ENCODE measurements around the gene ADD1. TPM values are rescaled to one million over a fixed set of nuclear protein-coding genes. Genes with fewer than 3 reads are reported as not detected.
A peak's percentile ranks its signal among the peaks of the same experiment; 100 is the strongest.

Gene ADD1
- total RNA-seq, 1 donor from 2014 or later = 274 TPM

GRCh38 chr4:2932321-2932950 lies 88.8 kb downstream of the ADD1 start:
- Mint-ChIP-seq H3K4me1 (ENCODE audit: unreplicated experiment) (peaks cover 26% of the 10 kb centered on the region), H3K9me3 (ENCODE audit: unreplicated experiment) (no peaks in the 10 kb centered on the region), H3K27ac (ENCODE audit: unreplicated experiment) (peak overlapping the region; percentile 78), H3K27me3 (ENCODE audit: unreplicated experiment) (no peaks in the 10 kb centered on the region), H3K36me3 (ENCODE audit: unreplicated experiment) (peaks cover 17% of the 10 kb centered on the region), H3K4me3 (ENCODE audit: unreplicated experiment) (peak overlapping the region; percentile 78)
- TF ChIP-seq, protein P1, sequence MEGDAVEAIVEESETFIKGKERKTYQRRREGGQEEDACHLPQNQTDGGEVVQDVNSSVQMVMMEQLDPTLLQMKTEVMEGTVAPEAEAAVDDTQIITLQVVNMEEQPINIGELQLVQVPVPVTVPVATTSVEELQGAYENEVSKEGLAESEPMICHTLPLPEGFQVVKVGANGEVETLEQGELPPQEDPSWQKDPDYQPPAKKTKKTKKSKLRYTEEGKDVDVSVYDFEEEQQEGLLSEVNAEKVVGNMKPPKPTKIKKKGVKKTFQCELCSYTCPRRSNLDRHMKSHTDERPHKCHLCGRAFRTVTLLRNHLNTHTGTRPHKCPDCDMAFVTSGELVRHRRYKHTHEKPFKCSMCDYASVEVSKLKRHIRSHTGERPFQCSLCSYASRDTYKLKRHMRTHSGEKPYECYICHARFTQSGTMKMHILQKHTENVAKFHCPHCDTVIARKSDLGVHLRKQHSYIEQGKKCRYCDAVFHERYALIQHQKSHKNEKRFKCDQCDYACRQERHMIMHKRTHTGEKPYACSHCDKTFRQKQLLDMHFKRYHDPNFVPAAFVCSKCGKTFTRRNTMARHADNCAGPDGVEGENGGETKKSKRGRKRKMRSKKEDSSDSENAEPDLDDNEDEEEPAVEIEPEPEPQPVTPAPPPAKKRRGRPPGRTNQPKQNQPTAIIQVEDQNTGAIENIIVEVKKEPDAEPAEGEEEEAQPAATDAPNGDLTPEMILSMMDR (IDR thresholded peaks at IDR 0.05) = no peak
- no peak for DNase-seq (ENCODE audit: extremely low spot score, unreplicated experiment)

DNA sequence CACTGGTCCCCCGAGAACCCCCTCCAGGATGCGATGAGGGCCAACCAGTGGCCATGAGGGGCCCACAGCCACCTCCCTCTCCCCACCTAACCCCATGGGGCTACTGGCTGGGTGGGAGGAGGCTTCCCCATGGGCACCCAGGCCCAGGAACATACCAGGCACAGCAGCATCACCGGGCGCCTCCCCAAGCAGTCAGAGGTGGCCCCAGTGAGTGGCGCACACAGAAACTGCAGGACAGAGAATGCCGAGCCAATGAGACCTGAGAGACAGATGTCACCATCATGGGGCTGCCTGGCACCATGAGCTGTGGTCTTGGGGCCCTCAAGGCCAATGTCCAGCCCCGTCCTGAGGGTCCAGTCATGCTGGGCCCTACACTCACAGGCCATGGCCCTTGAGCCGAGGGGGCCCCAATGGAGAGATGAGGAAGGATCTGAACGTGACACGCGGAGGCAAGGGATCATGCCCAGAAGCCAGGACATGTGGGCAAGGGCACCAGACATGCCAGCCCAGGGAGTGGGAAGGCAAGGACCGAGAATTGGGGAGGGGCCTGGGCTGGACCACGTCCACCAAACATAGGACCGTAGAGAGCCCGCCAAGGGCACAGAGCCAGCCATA lies 89.4 kb downstream of the ADD1 start:
- H3K27me3 Mint-ChIP-seq (ENCODE audit: unreplicated experiment) = no peaks in the 10 kb centered on the region
- peaks cover 26% of the 10 kb centered on the region for H3K4me1 Mint-ChIP-seq (ENCODE audit: unreplicated experiment)
- no peak for DNase-seq (ENCODE audit: extremely low spot score, unreplicated experiment)
- peak overlapping the region; percentile 78 for H3K27ac Mint-ChIP-seq (ENCODE audit: unreplicated experiment)
- no peaks in the 10 kb centered on the region for H3K9me3 Mint-ChIP-seq (ENCODE audit: unreplicated experiment)
- TF ChIP-seq, protein P1 (IDR thresholded peaks at IDR 0.05) = no peak
- peak overlapping the region; percentile 78 for H3K4me3 Mint-ChIP-seq (ENCODE audit: unreplicated experiment)
- peaks cover 11% of the 10 kb centered on the region for H3K36me3 Mint-ChIP-seq (ENCODE audit: unreplicated experiment)

DNA sequence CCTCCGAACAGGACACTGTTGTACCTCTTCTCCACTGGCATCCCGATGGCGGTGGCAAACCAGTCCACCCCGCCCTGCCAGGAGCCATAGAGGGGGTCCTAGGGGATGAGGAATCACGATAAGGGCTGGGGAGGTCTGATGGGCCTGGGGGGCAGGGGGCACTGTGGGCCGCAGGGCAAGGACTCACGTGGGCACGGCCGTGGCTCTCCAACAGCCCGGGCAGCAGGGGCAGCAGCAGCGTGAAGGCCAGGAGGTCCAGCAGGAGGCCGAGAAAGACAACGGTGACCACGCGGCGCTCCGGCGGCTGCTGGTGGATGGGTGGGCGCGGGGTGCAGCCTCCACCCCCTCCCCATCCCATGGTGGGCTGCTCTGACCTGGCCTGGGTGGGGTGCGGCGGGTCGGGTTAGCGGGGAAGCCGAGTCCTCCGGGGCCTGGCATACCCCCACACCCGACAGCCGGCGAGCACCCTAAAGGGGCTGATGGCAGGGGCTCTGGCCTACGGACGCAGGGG lies 90.0 kb downstream of the ADD1 start:
- TF ChIP-seq, protein P1 (IDR thresholded peaks at IDR 0.05) = no peak
- Mint-ChIP-seq H3K27ac (ENCODE audit: unreplicated experiment) (peak overlapping the region; percentile 78), H3K9me3 (ENCODE audit: unreplicated experiment) (no peaks in the 10 kb centered on the region), H3K4me3 (ENCODE audit: unreplicated experiment) (peak overlapping the region; percentile 78), H3K4me1 (ENCODE audit: unreplicated experiment) (peaks cover 26% of the 10 kb centered on the region), H3K27me3 (ENCODE audit: unreplicated experiment) (no peaks in the 10 kb centered on the region), H3K36me3 (ENCODE audit: unreplicated experiment) (peaks cover 9% of the 10 kb centered on the region)
- no peak for DNase-seq (ENCODE audit: extremely low spot score, unreplicated experiment)

- Mint-ChIP-seq H3K27me3 (ENCODE audit: unreplicated experiment) (no peaks in the 10 kb centered on the region), H3K4me3 (ENCODE audit: unreplicated experiment) (peak overlapping the region; percentile 78), H3K27ac (ENCODE audit: unreplicated experiment) (no peak overlapping the region), H3K36me3 (ENCODE audit: unreplicated experiment) (peaks cover 9% of the 10 kb centered on the region), H3K9me3 (ENCODE audit: unreplicated experiment) (no peaks in the 10 kb centered on the region), H3K4me1 (ENCODE audit: unreplicated experiment) (peaks cover 26% of the 10 kb centered on the region)
- DNase-seq (ENCODE audit: extremely low spot score, unreplicated experiment) = no peak
- TF ChIP-seq, protein P1 (IDR thresholded peaks at IDR 0.05) = no peak
Observed at GRCh38 chr4:2934077-2934812, 90.6 kb downstream of the ADD1 start.

Measured in osteocyte (in vitro differentiated cells).